Measurements from ENCODE around the gene GRIP2.

GRIP2 gene

DNA sequence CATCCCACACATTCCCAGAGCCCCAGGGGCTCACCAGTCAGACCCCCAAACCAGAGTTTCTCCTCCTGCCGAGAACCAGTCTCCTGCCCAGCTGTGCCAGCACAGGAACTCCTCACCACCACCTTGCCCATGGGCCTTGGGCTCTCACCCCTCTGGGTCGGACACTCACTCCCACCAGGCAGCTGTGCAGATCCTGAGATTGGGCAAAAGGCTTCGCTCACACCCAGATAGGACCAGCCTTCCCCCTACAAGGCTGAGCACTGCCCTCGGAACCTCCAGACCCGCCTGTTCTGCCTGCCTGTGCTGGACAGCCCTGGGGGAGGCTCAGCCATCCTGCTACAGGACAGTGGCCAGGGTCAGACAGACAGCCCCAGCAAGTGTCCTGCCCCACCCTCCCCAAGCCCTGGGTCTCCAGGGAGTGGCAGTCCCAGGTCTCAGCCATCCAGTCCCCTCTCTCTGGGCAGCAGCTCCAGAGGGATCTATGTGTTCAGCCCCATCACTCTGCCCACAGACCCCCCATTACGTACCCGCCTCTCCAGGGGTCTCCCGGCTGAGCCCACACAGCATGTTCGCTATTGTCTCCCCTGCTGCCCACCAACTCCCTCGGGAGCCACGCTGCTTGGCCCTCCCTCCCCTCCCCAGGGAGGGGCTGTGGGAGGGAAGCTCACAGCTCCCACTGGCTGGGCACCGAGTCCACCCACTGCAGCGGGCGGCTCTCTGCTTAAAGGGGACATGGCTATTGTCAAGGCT lies at the start of gene GRIP2:
Gene GRIP2, minus strand, starts transcription at position 601 of the 750 bp plus-strand sequence. Its CDS starts 34 bp downstream, at position 567.
- no peak for DNase-seq (ENCODE audit: low read depth in 2 of 2)

DNA sequence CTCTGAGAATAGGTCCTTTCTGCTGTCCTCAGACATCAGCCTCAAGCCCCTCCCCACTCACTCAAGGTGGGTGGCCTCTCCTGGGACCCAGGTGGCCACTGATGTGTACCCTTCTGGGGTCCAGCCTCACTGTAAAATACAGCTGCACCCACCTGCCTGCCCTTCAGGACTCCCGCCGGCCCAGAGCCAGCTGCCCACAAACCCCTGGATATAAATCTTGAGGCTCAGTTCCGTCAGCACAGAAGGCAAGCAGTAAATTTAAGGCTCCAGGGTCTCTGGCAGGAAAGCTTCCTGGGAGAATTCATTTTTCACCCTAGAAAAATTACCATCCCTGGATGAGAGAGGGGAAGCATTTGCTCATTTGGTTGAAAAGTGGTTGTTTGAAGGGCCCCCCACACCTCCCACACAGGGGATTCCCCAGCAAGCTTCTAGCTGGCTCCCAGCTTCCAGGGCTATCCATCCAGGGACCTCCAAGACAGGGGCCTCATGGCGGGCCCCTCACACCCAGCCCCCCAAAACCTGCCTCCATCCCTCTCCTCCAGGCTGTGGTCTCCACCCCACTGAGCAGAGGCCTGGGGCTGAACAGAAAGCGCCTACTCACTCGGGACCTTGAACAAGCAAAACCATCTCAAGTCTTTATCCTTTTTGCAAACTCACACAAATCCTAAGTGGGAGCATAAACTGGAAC lies 48.4 kb upstream of the GRIP2 start:
- no peak for DNase-seq (ENCODE audit: low read depth in 2 of 2)

DNA sequence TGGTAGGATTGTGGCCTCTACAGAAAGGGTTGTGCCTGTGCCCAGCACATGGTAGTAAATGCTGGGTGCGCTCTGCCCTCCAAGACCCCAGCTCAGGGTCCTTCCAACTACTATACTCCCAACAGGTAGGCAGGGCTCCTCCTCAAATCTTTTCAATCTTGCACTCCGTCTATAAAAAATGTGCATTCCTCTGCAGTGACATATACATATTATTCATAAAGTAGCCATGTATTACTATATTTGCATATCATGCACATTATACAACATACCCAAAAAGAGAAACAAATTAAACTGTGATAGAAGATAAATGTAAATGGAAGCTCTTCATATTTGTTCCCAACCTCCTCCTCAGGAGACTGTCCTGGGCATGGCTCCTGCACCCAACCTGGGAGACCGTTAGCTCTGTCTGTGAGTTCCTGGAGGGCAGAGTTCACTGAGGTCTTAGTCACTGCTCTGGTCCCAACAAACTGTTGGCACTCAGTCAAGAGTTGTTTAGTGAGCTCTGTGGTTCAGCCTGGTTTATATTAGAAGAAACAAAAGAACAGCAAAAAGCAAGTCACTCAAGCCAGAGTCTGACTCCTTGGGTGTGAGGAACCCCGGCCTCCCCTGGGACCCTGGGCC lies 47.7 kb upstream of the GRIP2 start:
- no peak for DNase-seq (ENCODE audit: low read depth in 2 of 2)

DNA sequence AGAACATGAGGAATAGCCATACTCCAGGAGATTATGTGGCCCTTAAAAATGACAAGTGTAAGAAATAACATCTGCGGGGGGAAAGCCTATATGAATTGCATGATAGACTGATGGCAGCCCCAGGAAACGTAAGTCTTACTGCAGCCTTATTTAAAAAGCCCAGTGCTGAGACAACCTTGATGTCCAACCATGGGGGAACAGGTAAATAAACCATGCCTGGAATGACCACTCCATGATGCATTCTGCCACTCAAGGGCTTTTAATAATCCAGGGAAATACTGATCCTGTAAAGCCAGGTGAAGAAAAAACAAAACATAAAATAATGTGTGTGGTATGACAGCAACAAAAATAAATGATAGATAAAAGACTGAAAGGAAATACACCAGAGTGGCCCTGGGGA lies 46.5 kb upstream of the GRIP2 start:
- no peak for DNase-seq (ENCODE audit: low read depth in 2 of 2)

DNA sequence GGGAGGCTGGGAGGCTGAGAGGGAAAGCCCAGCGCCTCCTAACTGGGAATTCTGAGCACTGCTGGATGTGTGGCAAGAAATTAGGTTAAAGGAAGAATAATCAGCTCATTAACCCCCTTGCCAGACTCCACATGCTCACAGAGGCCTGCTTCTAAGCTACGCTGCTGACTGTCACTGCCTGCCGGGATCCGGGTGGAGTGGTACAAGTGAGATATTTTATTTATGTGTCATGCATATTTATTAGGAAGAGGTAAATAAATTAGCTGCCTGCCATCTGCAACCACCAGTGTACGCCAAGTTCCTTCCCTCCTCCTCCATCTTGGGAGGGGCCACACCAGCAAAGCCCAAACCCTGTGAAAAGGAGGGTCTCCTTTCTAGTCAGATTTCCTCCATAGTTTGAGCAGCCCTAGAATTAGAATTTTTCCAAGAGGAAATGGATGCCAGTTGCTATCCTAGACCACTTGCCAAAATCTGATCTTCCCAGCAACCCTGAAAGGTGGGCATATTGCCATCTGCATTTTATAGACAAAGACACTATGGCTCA lies 43.5 kb upstream of the GRIP2 start:
- no peak for DNase-seq (ENCODE audit: low read depth in 2 of 2)

DNA sequence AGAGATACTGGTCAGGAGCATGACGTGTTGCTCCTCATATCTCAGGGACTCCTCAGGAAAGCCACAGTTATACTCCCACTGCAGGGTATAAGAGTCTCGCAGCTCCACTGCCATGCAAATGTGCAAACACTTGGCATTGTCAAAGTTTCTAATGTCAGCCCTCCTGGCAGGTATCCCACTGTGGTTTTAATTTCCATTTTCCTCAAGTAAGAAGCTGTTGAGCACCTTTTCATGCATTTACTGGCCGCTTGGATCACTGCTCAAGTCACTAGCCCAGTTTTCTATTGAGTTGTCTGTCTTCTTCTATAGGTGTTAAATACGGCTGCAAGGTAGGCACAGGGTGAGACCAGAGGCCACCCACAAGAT lies 41.9 kb upstream of the GRIP2 start:
- no peak for DNase-seq (ENCODE audit: low read depth in 2 of 2)

DNA sequence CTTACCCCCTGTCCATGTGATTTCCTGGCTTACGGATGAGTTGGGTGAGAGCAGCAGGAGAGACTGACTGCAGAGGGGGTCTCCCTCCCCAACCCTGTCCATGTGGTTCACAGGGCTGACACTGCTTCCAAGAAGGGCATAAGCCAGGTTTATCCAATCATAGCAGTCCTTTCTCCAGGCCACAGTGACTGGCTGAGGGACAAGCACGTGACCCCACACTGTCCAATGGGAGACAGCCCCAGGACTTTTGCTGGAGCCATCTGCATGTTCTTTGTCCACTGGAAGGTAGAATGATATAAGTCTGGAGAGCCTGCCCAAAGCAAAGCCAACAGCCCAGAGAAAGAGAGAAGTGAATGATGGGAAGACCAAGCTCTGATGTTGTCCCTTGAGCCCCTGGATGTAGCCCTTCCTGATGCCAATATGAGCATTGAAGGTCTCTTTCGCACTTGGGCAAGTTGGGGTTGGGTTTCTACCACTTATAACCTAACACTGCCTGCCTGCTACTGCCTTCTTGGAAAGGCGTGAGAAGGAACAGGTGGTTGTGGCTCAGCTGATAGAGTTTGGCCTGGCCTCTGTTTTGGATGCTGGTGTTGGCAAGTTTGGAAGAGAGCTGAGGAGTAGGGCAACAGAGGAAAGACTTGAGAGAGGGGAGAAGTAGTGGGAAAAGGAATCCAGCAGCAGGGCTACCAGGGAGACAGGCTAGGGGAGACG lies 41.3 kb upstream of the GRIP2 start:
- DNase-seq (ENCODE audit: low read depth in 2 of 2): no peak

DNA sequence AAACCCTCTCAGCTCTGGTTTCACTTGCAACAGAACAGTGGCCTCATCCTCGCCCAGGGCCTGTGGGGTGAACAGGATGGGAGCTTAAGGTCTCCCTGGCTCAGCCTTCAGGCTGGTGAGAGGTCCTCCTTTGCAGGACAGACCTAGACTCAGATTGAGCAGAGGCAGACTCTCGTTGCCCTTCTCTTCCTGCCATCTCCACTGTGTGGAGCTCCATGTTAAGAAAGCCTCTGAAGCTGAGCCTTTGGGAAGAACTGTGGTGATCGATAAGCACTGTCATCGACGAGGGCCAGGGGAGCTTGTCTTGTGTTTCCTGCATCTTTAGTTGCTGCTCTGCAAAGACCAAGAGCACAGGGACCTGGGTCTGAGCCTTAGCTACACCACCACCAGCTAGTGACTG lies 37.8 kb upstream of the GRIP2 start:
- DNase-seq (ENCODE audit: low read depth in 2 of 2): no peak

DNA sequence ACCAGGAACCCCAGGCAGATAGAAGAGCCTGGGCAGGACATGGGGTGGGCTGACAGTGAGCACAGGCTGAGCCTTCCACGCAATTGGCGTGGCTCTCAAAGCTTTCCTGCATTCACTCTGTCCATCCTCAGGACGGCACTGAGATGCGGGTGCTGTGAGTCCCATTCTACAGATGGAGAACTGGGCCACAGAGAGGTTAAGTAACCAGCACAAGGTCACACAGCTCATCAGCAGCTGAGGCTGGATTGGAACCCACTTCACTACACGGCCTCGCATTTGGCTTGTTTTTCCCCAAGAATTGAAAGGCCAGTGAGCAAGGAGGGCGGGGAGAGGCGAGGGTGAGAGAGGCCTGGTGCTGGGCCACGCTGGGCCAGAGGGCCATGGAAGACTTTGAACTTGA lies 36.0 kb upstream of the GRIP2 start:
- no peak for DNase-seq (ENCODE audit: low read depth in 2 of 2)

DNA sequence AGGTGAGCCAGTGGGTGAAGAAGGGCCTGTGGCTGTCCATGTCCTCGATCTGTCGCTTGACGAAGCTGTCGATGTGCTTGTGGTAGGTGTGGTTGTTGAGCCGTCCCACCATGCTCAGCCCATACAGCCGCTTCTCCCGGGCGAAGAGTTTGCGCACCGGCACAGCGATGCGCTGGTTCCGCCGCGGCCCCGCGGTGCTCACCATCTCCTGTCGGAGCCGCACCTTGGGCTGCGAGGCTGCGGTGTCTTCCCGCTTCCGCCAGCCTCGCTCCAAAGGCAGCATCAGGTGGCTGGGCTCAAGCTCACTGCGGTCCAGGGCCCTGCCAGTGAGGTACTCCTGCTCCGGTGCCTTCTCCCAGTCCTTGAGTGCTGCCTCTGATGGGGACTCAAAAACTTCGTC lies 34.0 kb upstream of the GRIP2 start:
- no peak for DNase-seq (ENCODE audit: low read depth in 2 of 2)

DNA sequence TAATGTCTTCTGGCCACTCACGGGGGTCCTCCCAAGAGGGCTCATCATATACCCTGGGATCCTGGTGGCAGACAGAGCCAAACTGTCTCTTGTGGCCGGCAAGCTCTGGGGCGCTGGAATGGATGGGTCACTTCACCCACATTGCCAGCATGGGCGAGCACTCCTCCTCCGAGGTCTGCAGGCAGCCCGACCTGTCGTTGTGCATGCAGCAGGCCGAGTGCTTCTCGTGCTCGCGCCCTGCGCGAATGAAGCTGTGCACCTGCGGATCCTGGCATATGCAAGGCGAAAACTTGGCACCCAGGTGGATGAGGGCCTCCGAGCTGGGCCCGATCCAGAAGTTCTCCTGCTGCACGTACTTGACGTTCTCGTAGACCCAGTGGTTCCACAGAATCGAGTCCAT lies 33.6 kb upstream of the GRIP2 start:
- no peak for DNase-seq (ENCODE audit: low read depth in 2 of 2)

DNA sequence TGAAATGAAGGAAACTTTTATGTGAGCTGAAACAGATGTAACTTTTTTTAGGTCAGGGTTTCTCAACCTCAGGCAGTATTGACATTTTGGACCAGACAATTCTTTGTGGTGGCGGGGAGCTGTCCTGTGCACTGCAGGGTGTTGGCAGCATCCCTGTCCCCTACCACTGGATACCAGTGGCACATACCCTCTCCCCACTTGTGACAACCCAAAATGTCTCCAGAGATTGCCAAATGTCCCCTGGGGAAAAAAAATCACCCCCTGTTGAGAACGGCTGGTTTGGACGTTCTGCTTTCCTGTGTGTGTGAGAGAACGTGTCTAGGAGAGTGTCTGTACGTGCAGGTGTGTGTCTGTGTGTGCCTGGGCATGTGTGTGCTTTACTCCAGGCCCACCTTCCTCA lies 30.7 kb upstream of the GRIP2 start:
- DNase-seq (ENCODE audit: low read depth in 2 of 2): no peak

DNA sequence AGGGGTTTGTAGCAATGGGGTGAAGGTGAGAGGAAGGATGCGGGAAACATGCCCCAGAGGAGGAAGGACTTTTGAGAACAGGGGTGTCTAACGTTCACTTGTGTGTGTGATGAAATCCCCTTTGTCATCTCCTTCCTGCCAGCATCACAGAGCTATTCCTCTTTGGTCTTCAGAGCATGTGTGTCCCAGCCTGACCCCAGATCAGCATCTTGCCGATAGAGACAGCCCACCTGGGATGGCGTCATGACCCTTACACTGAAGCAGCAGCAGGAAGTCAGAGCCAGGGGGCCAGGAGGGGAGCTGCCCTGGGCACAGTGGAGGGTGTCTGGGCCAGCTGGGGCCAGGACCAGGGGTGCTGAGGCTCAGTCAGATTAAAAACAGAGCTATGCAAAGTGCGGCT lies 29.9 kb upstream of the GRIP2 start:
- DNase-seq (ENCODE audit: low read depth in 2 of 2): no peak

DNA sequence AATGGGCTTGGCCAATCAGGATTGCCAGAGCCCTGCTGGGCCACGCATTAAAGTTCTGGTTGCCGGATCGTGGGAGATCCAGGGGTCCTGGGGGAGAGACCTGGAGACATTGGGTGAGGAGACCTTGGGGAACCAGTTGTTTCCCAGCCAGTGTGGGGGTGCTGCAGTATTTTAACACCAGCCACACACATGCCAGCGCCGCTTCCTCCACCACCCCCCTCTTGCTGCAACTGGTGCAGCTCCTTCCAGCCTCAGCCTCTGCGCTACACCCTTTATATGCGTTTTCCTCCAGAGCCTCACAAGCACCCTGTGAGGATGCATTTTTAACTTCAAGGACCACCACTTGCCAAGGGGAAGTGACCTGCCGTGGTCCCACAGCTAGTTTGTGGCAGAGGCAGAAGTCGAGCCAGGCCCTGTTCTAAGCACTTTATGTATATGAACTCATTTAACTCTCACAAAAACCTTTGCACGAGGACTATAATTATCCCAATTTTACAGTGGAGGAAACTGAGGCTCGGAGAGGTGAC lies 29.4 kb upstream of the GRIP2 start:
- no peak for DNase-seq (ENCODE audit: low read depth in 2 of 2)

DNA sequence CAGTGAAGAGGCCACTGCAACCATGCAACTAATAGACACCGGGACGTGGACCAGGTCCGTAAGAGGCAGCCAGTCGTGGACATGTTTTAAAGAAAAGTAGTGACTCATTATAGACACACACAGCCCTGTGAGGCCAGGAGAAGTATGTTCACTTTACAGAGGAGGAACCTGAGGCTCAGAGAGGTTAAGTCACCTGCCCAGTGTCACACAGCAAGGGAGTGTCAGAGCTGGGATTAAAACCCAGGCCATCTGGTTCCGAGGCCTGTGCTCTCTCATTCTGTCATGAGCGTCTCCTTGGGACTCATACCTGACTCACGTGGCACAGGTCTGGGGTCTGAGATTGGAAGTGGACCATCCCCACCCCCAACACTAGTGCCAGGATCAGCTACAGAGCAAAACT lies 28.1 kb upstream of the GRIP2 start:
- no peak for DNase-seq (ENCODE audit: low read depth in 2 of 2)

DNA sequence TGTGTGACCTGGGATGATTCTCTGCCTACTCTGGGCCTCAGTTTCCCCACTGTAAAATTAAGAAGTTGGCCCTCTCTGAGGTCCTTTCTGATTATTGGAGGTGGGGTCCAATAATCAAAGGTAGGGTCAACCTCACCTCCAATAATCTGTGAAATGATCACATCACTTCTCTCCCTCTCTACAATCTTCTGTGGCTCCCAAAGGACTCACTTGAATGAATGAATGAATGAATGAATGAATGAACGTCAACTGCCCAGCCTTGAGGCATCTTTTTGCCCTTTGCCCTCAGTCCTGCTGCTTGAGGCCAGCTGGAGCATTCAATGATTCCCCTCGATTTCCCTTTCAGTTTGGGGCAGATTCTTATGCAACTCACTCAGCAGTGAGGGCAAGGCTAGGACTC lies 26.7 kb upstream of the GRIP2 start:
- DNase-seq (ENCODE audit: low read depth in 2 of 2): no peak

DNA sequence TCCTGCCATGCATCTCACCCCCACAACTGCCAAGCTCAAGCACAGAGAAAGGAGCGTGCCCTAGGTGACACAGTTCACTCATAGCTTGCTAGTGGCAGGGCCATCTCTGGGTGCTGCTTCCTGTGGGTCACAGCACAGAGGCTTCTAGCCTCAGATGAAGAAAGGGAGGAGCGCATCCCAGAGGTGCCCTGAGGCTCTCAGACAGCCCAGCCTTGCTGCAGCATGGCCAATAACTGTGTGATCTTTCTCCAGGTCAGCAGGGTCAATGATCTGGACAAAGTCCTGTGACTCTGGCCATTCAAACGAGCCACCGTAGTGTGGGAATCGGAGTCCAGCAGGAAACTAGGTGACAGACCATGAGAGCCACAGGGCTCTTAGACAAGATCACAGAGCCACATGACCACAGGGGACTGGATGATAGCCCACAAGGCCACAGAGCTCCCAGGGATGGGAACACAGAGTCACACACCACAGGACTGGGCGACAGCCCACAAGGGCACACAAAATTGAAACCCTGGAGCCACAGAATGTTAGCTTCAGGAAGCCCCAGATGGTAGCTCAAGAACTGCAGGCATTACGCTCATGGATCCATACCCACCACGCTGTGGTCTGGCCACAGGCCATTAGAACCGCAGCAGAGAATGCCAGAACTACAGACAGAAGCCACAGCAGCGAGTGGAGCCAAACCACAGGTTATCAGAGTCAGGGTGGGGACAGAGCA lies 25.9 kb upstream of the GRIP2 start:
- no peak for DNase-seq (ENCODE audit: low read depth in 2 of 2)

DNA sequence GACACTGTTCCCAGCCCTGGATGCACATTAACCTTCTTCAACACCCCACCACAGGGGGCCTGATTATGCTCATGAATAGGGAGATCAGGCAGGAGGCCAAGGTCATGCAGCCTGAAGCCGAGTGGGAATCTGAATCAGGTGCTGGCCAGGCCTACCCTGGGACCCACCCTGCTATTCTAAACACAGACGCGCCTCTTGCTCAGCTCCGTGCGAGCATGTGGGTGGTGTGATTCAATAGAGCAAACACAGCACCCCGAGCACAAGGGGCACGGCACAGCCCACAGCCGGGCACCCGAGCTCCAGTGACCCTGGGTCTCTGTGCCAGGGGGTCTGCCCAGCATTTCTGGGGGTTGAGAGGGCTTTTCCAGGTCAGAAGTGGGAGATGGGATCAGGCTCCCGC lies 24.6 kb upstream of the GRIP2 start:
- no peak for DNase-seq (ENCODE audit: low read depth in 2 of 2)

DNA sequence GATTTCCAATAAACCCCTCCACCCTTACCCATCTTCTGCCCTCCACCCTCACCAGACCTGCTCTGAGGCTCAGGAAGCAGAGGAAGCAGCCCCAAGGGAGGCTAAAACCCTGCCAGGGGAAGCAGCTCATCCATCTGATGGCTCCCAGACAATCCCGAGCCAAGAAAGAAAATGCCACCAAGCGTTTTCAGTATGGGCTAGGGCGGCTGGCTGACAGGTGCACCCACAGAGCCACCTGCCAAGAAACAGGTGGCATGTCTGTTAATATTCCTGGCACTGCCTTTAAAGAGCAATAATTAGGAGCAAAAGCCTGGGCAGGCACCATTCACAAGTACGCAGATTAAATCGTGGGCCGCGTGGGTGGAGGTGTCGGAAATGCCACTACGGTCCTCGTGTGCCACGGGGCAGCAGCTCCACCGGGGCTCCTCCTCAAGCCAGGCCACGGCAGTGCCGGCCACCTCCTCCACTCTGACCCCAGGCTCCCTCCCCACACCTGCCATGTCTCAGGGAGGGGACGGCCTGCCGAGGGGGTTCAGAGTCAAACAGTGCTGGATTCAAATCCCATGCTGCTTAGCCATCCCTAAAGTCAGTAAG lies 23.9 kb upstream of the GRIP2 start:
- no peak for DNase-seq (ENCODE audit: low read depth in 2 of 2)

DNA sequence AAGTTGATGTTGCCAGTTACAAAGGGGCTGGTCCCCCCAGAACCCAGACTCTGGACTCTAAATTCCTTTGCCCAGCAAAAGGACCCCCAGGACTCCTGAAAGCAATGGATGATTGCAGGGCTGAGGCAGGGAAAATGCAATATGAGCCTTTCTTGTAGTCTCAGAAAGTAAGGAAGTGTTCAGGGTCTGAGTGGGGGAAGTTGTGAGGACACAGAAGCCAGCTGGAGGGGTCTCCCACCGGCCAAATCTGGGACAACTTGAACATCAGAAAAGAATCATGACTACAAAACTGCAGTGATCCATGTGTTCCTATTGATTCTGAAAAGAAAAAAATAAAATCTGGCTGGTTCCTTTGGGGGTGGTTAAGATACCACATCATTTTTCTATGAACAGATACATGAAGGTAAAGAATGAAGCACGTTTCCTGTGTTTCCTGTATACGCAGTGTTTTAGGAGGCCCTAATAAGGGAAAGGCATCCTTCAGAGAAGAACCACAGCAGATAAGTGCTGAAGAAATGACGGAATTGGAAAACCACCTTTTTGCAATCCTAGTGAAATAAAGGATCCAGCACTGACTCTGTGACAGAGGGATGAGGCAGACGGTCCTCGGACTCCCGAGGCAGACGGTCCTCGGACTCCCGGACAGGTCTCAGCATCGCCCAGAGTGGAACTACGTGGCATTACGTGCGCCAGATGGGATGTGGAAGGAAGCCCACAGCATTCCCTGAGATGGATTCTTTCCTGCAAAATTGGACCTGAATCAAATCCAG lies 22.2 kb upstream of the GRIP2 start:
- no peak for DNase-seq (ENCODE audit: low read depth in 2 of 2)

Measured in stimulated activated CD8-positive, alpha-beta memory T cell treated with anti-CD3 and anti-CD28 coated beads, Interleukin-2, amount 100 ng/mL, for 1 hour (primary cell).